Vagina (tissue), 2 donors: ENCODE data around the gene ECT2L. TPM values are rescaled to one million over a fixed set of nuclear protein-coding genes. Genes with fewer than 3 reads are reported as not detected.

Source experiments
- DNase-seq, 2 donors: peaks; one replicate each; pipeline ENCODE4 v3.0.0-alpha.2; 2017; ENCODE audit errors: extremely low spot score in 2 of 2
- H3K27ac ChIP-seq: fragments of 200-600 bp; sonication (generic); one replicate; pipeline ENCODE4 v1.5.1; 2019
- H3K27me3 ChIP-seq: fragments of 200-600 bp; sonication (generic); one replicate; pipeline ENCODE4 v1.5.1; 2019
- H3K36me3 ChIP-seq, 2 donors: fragments of 200-600 bp; sonication (generic); one replicate each; pipeline ENCODE4 v1.5.1; 2017 to 2019
- H3K4me1 ChIP-seq: fragments of 200-600 bp; sonication (generic); one replicate; pipeline ENCODE4 v1.5.1; 2019
- H3K4me3 ChIP-seq, 2 donors: fragments of 200-600 bp; sonication (generic); 1 replicate in 1 of 2; 2 replicates in 1 of 2; pipeline ENCODE4 v1.5.1; 2016 to 2019
- H3K9me3 ChIP-seq: fragments of 200-600 bp; sonication (generic); one replicate; pipeline ENCODE4 v1.5.1; 2019
- CTCF ChIP-seq, 3 experiments: fragments of 450-650 bp in 2 of 3; fragments of 200-600 bp in 1 of 3; sonication (generic) in 1 of 3; IDR thresholded peaks; one replicate each; pipeline ENCODE4 v1.5.1; 2017 to 2019; ENCODE audit warnings: antibody characterized with exemption in 3 of 3, mild to moderate bottlenecking in 2 of 3, moderate library complexity in 2 of 3
- POLR2A ChIP-seq, 2 donors: fragments of 450-650 bp; IDR thresholded peaks; one replicate each; pipeline ENCODE4 v1.6.1; 2017; ENCODE audit warnings: antibody characterized with exemption in 2 of 2, mild to moderate bottlenecking in 2 of 2, moderate library complexity in 2 of 2
- POLR2AphosphoS5 ChIP-seq, 2 donors: sonication (generic); formaldehyde crosslinking; IDR thresholded peaks; one replicate each; pipeline ENCODE4 v1.9.0; 2017; ENCODE audit warnings: antibody characterized with exemption in 2 of 2, mild to moderate bottlenecking in 2 of 2, low read depth in 1 of 2; ENCODE audit not compliant: insufficient read depth in 1 of 2
- intact Hi-C: fragments of 100-400 bp; cut with DNase I; formaldehyde crosslinking; loops from one replicate; pipeline ENCODE4 v1.15.1; 2023
- total RNA-seq: library from RNA; depleted of rRNA; stranded (reverse); fragments of >200 nt; gene quantifications from one replicate; pipeline ENCODE4 v1.2.3, GENCODE V29; 2016

Gene ECT2L
- total RNA-seq, 1 donor from 2014 or later: not detected

- Histone ChIP-seq H3K27ac (no peak overlapping the region), H3K4me1 (no peaks in the 10 kb centered on the region), H3K4me3 (no peak overlapping the region), H3K27me3 (no peaks in the 10 kb centered on the region), H3K36me3 (no peaks in the 10 kb centered on the region), H3K9me3 (no peaks in the 10 kb centered on the region)
- no peak for TF ChIP-seq CTCF (IDR thresholded peaks at IDR 0.05)
- no peak for TF ChIP-seq POLR2A (IDR thresholded peaks at IDR 0.05)
- TF ChIP-seq POLR2AphosphoS5 (IDR thresholded peaks at IDR 0.05; ENCODE audit: insufficient read depth in 1 of 2, low read depth in 1 of 2): no peak
- DNase-seq: no peak
- intact Hi-C loops: no loop called here
These were observed 53.9 kb downstream of the ECT2L start for GRCh38 chr6:138849791-138850190.

- intact Hi-C loops: no loop called here
- H3K27me3 ChIP-seq: no peaks in the 10 kb centered on the region
- no peak for TF ChIP-seq CTCF (IDR thresholded peaks at IDR 0.05)
- TF ChIP-seq POLR2A (IDR thresholded peaks at IDR 0.05): no peak
- TF ChIP-seq POLR2AphosphoS5 (IDR thresholded peaks at IDR 0.05; ENCODE audit: insufficient read depth in 1 of 2, low read depth in 1 of 2): no peak
- no peaks in the 10 kb centered on the region for H3K4me1 ChIP-seq
- no peaks in the 10 kb centered on the region for H3K36me3 ChIP-seq
- H3K4me3 ChIP-seq: no peak overlapping the region
- H3K27ac ChIP-seq: no peak overlapping the region
- no peaks in the 10 kb centered on the region for H3K9me3 ChIP-seq
- no peak for DNase-seq
These were observed 60.8 kb downstream of the ECT2L start for GRCh38 chr6:138856654-138857053.

GRCh38 chr6:138857775-138858174 lies 61.9 kb downstream of the ECT2L start:
- H3K27me3 ChIP-seq: no peaks in the 10 kb centered on the region
- DNase-seq: no peak
- no peaks in the 10 kb centered on the region for H3K4me1 ChIP-seq
- no peak overlapping the region for H3K4me3 ChIP-seq
- H3K36me3 ChIP-seq: no peaks in the 10 kb centered on the region
- intact Hi-C loops: no loop called here
- no peaks in the 10 kb centered on the region for H3K9me3 ChIP-seq
- no peak overlapping the region for H3K27ac ChIP-seq
- TF ChIP-seq POLR2A (IDR thresholded peaks at IDR 0.05) (no peak), CTCF (IDR thresholded peaks at IDR 0.05) (no peak), POLR2AphosphoS5 (IDR thresholded peaks at IDR 0.05; ENCODE audit: insufficient read depth in 1 of 2, low read depth in 1 of 2) (no peak)

- Histone ChIP-seq H3K27ac (no peak overlapping the region), H3K4me1 (no peaks in the 10 kb centered on the region), H3K9me3 (no peaks in the 10 kb centered on the region), H3K4me3 (no peak overlapping the region), H3K27me3 (no peaks in the 10 kb centered on the region), H3K36me3 (no peaks in the 10 kb centered on the region)
- DNase-seq: no peak
- intact Hi-C loops: no loop called here
- TF ChIP-seq POLR2AphosphoS5 (IDR thresholded peaks at IDR 0.05; ENCODE audit: insufficient read depth in 1 of 2, low read depth in 1 of 2) (no peak), POLR2A (IDR thresholded peaks at IDR 0.05) (no peak), CTCF (IDR thresholded peaks at IDR 0.05) (no peak)
These were observed 66.6 kb downstream of the ECT2L start for GRCh38 chr6:138862456-138862855.

GRCh38 chr6:138863321-138863720 lies 67.4 kb downstream of the ECT2L start:
- no peak for DNase-seq
- Histone ChIP-seq H3K9me3 (no peaks in the 10 kb centered on the region), H3K36me3 (no peaks in the 10 kb centered on the region), H3K4me3 (no peak overlapping the region), H3K27me3 (no peaks in the 10 kb centered on the region), H3K4me1 (no peaks in the 10 kb centered on the region), H3K27ac (no peak overlapping the region)
- intact Hi-C loops: no loop called here
- TF ChIP-seq POLR2A (IDR thresholded peaks at IDR 0.05) (no peak), CTCF (IDR thresholded peaks at IDR 0.05) (no peak), POLR2AphosphoS5 (IDR thresholded peaks at IDR 0.05; ENCODE audit: insufficient read depth in 1 of 2, low read depth in 1 of 2) (no peak)
